WTC11 (cell line): ENCODE measurements around the gene SUCLG2. TPM values are rescaled to one million over a fixed set of nuclear protein-coding genes. Genes with fewer than 3 reads are reported as not detected.

Experiments used
- ATAC-seq: fragments of 200-7000 bp; cut with Tn5 transposase; 2 replicates; pipeline ENCODE4 v1.10.0; 2021; ENCODE audit warnings: mild to moderate bottlenecking, moderate library complexity
- CTCF ChIA-PET: fragments of 300-600 bp; sonication (Branson Sonifier 250); formaldehyde crosslinking; loops from one replicate; lab custom pipeline; 2021; ENCODE audit warnings: antibody characterized with exemption; lab: Charles Lee
- POLR2A ChIA-PET: fragments of 350-600 bp; sonication (Branson Sonifier 250); formaldehyde crosslinking; loops from one replicate; lab custom pipeline; 2021; ENCODE audit warnings: antibody characterized with exemption; lab: Charles Lee
- DNase-seq: peaks from one replicate; pipeline ENCODE4 v3.0.0; 2021; ENCODE audit warnings: low spot score
- H3K27ac Mint-ChIP-seq: 2 replicates; pipeline ENCODE4 v1.8.0; 2021; ENCODE audit warnings: mixed read lengths
- H3K27me3 Mint-ChIP-seq: 2 replicates; pipeline ENCODE4 v1.8.0; 2021; ENCODE audit warnings: low read depth, mild to moderate bottlenecking, moderate library complexity, mixed read lengths
- H3K36me3 Mint-ChIP-seq: 2 replicates; pipeline ENCODE4 v1.8.0; 2021; ENCODE audit warnings: mixed read lengths
- H3K4me1 Mint-ChIP-seq: 2 replicates; pipeline ENCODE4 v1.8.0; 2022; ENCODE audit warnings: mixed read lengths
- H3K4me3 Mint-ChIP-seq: 2 replicates; pipeline ENCODE4 v1.8.0; 2021; ENCODE audit warnings: mild to moderate bottlenecking, moderate library complexity, mixed read lengths
- H3K9me3 Mint-ChIP-seq: 2 replicates; pipeline ENCODE4 v1.8.0; 2021; ENCODE audit warnings: mixed read lengths
- AR ChIP-seq: fragments of 250-450 bp; sonication (Bioruptor Pico); IDR thresholded peaks from 2 replicates; pipeline ENCODE4 v1.9.0; 2021; ENCODE audit warnings: mild to moderate bottlenecking
- CREB1 ChIP-seq: sonication (generic); formaldehyde crosslinking; IDR thresholded peaks from 2 replicates; pipeline ENCODE4 v1.8.0; 2023; ENCODE audit warnings: mild to moderate bottlenecking, missing genetic modification reagents
- CREM ChIP-seq: sonication (generic); formaldehyde crosslinking; IDR thresholded peaks from 2 replicates; pipeline ENCODE4 v1.8.1; 2022; ENCODE audit warnings: mild to moderate bottlenecking, missing genetic modification reagents, moderate library complexity
- EMX1 ChIP-seq: fragments of 250-450 bp; sonication (Bioruptor Pico); IDR thresholded peaks from 2 replicates; pipeline ENCODE4 v1.8.0; 2021; ENCODE audit warnings: mild to moderate bottlenecking
- FOXP1 ChIP-seq: sonication (generic); formaldehyde crosslinking; IDR thresholded peaks from 2 replicates; pipeline ENCODE4 v1.8.0; 2022; ENCODE audit warnings: missing genetic modification reagents, mild to moderate bottlenecking, moderate library complexity, borderline replicate concordance
- GABPB1 ChIP-seq: sonication (generic); formaldehyde crosslinking; IDR thresholded peaks from 2 replicates; pipeline ENCODE4 v1.8.1; 2023; ENCODE audit warnings: mild to moderate bottlenecking, missing genetic modification reagents
- HMGA2 ChIP-seq: fragments of 250-450 bp; sonication (Bioruptor Pico); IDR thresholded peaks from 2 replicates; pipeline ENCODE4 v1.4.0; 2021; ENCODE audit warnings: mild to moderate bottlenecking, moderate library complexity
- KAT7 ChIP-seq: sonication (generic); formaldehyde crosslinking; IDR thresholded peaks from 2 replicates; pipeline ENCODE4 v1.8.1; 2023; ENCODE audit warnings: missing genetic modification reagents, mild to moderate bottlenecking, borderline replicate concordance
- MAX ChIP-seq: sonication (generic); formaldehyde crosslinking; IDR thresholded peaks from 2 replicates; pipeline ENCODE4 v1.8.0; 2022; ENCODE audit warnings: mild to moderate bottlenecking, missing genetic modification reagents
- NFYB ChIP-seq: sonication (generic); formaldehyde crosslinking; conservative IDR thresholded peaks from 2 replicates; pipeline ENCODE4 v1.8.0; 2022; ENCODE audit warnings: low read depth, missing genetic modification reagents
- NR1H2 ChIP-seq: sonication (generic); formaldehyde crosslinking; IDR thresholded peaks from 2 replicates; pipeline ENCODE4 v1.9.0; 2021; ENCODE audit warnings: mild to moderate bottlenecking, moderate library complexity, missing genetic modification reagents
- PRRX2 ChIP-seq: fragments of 250-450 bp; sonication (Bioruptor Pico); IDR thresholded peaks from 2 replicates; pipeline ENCODE4 v1.8.0; 2021; ENCODE audit warnings: mild to moderate bottlenecking
- RORB ChIP-seq: fragments of 250-450 bp; sonication (Bioruptor Pico); IDR thresholded peaks from 2 replicates; pipeline ENCODE4 v1.9.0; 2021; ENCODE audit warnings: mild to moderate bottlenecking
- SMAD4 ChIP-seq: sonication (generic); formaldehyde crosslinking; IDR thresholded peaks from 2 replicates; pipeline ENCODE4 v1.8.0; 2022; ENCODE audit warnings: mild to moderate bottlenecking, missing genetic modification reagents
- SP1 ChIP-seq: sonication (generic); formaldehyde crosslinking; conservative IDR thresholded peaks from 2 replicates; pipeline ENCODE4 v1.8.1; 2022; ENCODE audit warnings: missing genetic modification reagents
- TCF7 ChIP-seq: sonication (generic); formaldehyde crosslinking; IDR thresholded peaks from 2 replicates; pipeline ENCODE4 v1.8.0; 2022; ENCODE audit warnings: mild to moderate bottlenecking, low read depth, missing genetic modification reagents, moderate library complexity
- TEAD1 ChIP-seq: sonication (generic); formaldehyde crosslinking; IDR thresholded peaks from 2 replicates; pipeline ENCODE4 v1.8.0; 2022; ENCODE audit warnings: mild to moderate bottlenecking, missing genetic modification reagents
- USF1 ChIP-seq: sonication (generic); formaldehyde crosslinking; IDR thresholded peaks from 2 replicates; pipeline ENCODE4 v1.8.0; 2022; ENCODE audit warnings: mild to moderate bottlenecking, missing genetic modification reagents
- ZBTB21 ChIP-seq: sonication (generic); formaldehyde crosslinking; IDR thresholded peaks from 2 replicates; pipeline ENCODE4 v1.8.1; 2023; ENCODE audit warnings: mild to moderate bottlenecking, missing genetic modification reagents, borderline replicate concordance
- ZBTB43 ChIP-seq: sonication (generic); formaldehyde crosslinking; IDR thresholded peaks from 2 replicates; pipeline ENCODE4 v1.8.1; 2023; ENCODE audit warnings: mild to moderate bottlenecking, missing genetic modification reagents
- ZNF121 ChIP-seq: sonication (generic); formaldehyde crosslinking; IDR thresholded peaks from 2 replicates; pipeline ENCODE4 v1.8.0; 2023; ENCODE audit warnings: missing genetic modification reagents
- ZNF138 ChIP-seq: sonication (generic); formaldehyde crosslinking; conservative IDR thresholded peaks from 2 replicates; pipeline ENCODE4 v1.8.1; 2022; ENCODE audit warnings: mild to moderate bottlenecking, moderate library complexity, missing genetic modification reagents
- ZNF232 ChIP-seq: sonication (generic); formaldehyde crosslinking; IDR thresholded peaks from 2 replicates; pipeline ENCODE4 v1.8.0; 2022; ENCODE audit warnings: mild to moderate bottlenecking, missing genetic modification reagents
- ZNF281 ChIP-seq: sonication (generic); formaldehyde crosslinking; IDR thresholded peaks from 2 replicates; pipeline ENCODE4 v1.8.0; 2023; ENCODE audit warnings: mild to moderate bottlenecking, missing genetic modification reagents
- ZNF317 ChIP-seq: sonication (generic); formaldehyde crosslinking; IDR thresholded peaks from 2 replicates; pipeline ENCODE4 v1.8.1; 2023; ENCODE audit warnings: low read depth, mild to moderate bottlenecking, moderate library complexity, missing genetic modification reagents, borderline replicate concordance
- ZNF396 ChIP-seq: fragments of 250-450 bp; sonication (Bioruptor Pico); IDR thresholded peaks from 2 replicates; pipeline ENCODE4 v1.8.0; 2021; ENCODE audit warnings: mild to moderate bottlenecking, moderate library complexity, borderline replicate concordance
- ZNF425 ChIP-seq: fragments of 250-450 bp; sonication (Bioruptor Pico); conservative IDR thresholded peaks from 2 replicates; pipeline ENCODE4 v1.9.0; 2021; ENCODE audit warnings: mild to moderate bottlenecking
- total RNA-seq: library from RNA; stranded (reverse); gene quantifications from 3 replicates; pipeline ENCODE4 v1.2.3, GENCODE V29; 2021

Gene SUCLG2
- total RNA-seq, 1 experiment from 2014 or later: 39.7 TPM

GRCh38 chr3:67567893-67568292, 86.5 kb downstream of the SUCLG2 start:
- peaks cover 32% of the 10 kb centered on the region for H3K9me3 Mint-ChIP-seq
- 0 out of 2 replicates have a peak overlapping the region, but pooled peaks have one; percentile 4 for H3K27ac Mint-ChIP-seq
- H3K36me3 Mint-ChIP-seq: peaks cover 31% of the 10 kb centered on the region
- no peak for TF ChIP-seq AR (CRISPR knock-in tag)
- no peak for TF ChIP-seq GABPB1
- TF ChIP-seq SMAD4: no peak
- TF ChIP-seq USF1 (CRISPR knock-in tag): no peak
- no peak for TF ChIP-seq RORB (CRISPR knock-in tag)
- TF ChIP-seq HMGA2: no peak
- TF ChIP-seq ZNF138: no peak
- TF ChIP-seq SP1 (CRISPR knock-in tag): no peak
- no peak for TF ChIP-seq ZBTB43 (CRISPR knock-in tag)
- no peak for TF ChIP-seq MAX (CRISPR knock-in tag)
- no peak for TF ChIP-seq KAT7
- H3K4me1 Mint-ChIP-seq: no peaks in the 10 kb centered on the region
- H3K4me3 Mint-ChIP-seq: no peak overlapping the region
- ATAC-seq: no peak
- DNase-seq: no peak
- POLR2A ChIA-PET: no interaction called here
- H3K27me3 Mint-ChIP-seq: no peaks in the 10 kb centered on the region
- CTCF ChIA-PET: no interaction called here

- H3K4me1 Mint-ChIP-seq: peaks cover 9% of the 10 kb centered on the region
- CTCF ChIA-PET: interaction anchor here (0.9 kb wide), 1 partner anchor 254 kb away, joined by 3 read pairs; no protein-coding TSS in a partner anchor
- no peak for TF ChIP-seq ZNF396 (CRISPR knock-in tag)
- TF ChIP-seq TCF7 (CRISPR knock-in tag): no peak
- no peak for TF ChIP-seq ZNF121 (CRISPR knock-in tag)
- no peak for TF ChIP-seq CREB1
- TF ChIP-seq PRRX2 (CRISPR knock-in tag): no peak
- no peak for TF ChIP-seq ZNF232 (CRISPR knock-in tag)
- TF ChIP-seq FOXP1: no peak
- TF ChIP-seq ZNF281 (CRISPR knock-in tag): no peak
- TF ChIP-seq ZNF317: no peak
- TF ChIP-seq NR1H2 (CRISPR knock-in tag): no peak
- no peak for TF ChIP-seq ZBTB21 (CRISPR knock-in tag)
- TF ChIP-seq EMX1 (CRISPR knock-in tag): no peak
- TF ChIP-seq ZNF425 (CRISPR knock-in tag): no peak
- no peak for TF ChIP-seq NFYB (CRISPR knock-in tag)
- no peak for TF ChIP-seq CREM (CRISPR knock-in tag)
- TF ChIP-seq MAX (CRISPR knock-in tag): no peak
- no peak for TF ChIP-seq TEAD1
- TF ChIP-seq, all 79 proteins: peak for 0
- POLR2A ChIA-PET: no interaction called here
- ATAC-seq (no peak), DNase-seq (no peak)
- Mint-ChIP-seq H3K4me3 (no peak overlapping the region), H3K36me3 (peaks cover 5% of the 10 kb centered on the region), H3K27me3 (no peaks in the 10 kb centered on the region), H3K27ac (no peak overlapping the region), H3K9me3 (peaks cover 6% of the 10 kb centered on the region; the same call in 1 of the 2 replicates)
These were observed 89.4 kb downstream of the SUCLG2 start for GRCh38 chr3:67564973-67565372.
